Uterus (tissue), 2 donors: ENCODE results near the gene LPP.

ENCODE experiments used
- POLR2A ChIP-seq, 2 donors: fragments of 450-650 bp; IDR thresholded peaks; one replicate each; pipeline ENCODE4 v1.6.1; 2016; ENCODE audit warnings: antibody characterized with exemption in 2 of 2, mild to moderate bottlenecking in 1 of 2, moderate library complexity in 1 of 2
- TF ChIP-seq, protein P1 (sequence below), 4 experiments: fragments of 200-600 bp in 2 of 4; fragments of 450-650 bp in 2 of 4; sonication (generic) in 2 of 4; IDR thresholded peaks; one replicate each; pipeline ENCODE4 v1.5.1; 2016 to 2019; ENCODE audit warnings: antibody characterized with exemption in 4 of 4, mild to moderate bottlenecking in 2 of 4, moderate library complexity in 1 of 4

DNA sequence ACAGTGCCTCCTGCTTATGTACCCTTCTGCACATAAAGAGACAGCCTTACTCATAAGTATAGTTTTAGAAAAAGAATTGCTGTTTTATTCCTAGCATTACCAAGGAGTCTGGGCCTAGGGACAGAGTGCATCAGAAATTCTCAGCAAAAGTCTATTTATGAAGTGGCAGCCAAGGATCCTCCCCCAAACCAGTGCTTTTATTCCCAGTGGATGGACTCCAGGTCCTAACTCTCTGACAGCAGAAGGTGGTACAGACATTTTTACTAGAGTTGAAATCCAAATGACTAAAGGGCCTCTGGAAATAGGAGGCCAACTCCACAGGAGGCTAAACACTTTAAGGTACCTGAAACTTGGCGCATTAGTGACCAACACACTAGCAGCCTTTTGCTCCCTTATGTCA lies 610.7 kb downstream of the LPP start:
- no peak for TF ChIP-seq POLR2A (IDR thresholded peaks at IDR 0.05)
- TF ChIP-seq, protein P1, sequence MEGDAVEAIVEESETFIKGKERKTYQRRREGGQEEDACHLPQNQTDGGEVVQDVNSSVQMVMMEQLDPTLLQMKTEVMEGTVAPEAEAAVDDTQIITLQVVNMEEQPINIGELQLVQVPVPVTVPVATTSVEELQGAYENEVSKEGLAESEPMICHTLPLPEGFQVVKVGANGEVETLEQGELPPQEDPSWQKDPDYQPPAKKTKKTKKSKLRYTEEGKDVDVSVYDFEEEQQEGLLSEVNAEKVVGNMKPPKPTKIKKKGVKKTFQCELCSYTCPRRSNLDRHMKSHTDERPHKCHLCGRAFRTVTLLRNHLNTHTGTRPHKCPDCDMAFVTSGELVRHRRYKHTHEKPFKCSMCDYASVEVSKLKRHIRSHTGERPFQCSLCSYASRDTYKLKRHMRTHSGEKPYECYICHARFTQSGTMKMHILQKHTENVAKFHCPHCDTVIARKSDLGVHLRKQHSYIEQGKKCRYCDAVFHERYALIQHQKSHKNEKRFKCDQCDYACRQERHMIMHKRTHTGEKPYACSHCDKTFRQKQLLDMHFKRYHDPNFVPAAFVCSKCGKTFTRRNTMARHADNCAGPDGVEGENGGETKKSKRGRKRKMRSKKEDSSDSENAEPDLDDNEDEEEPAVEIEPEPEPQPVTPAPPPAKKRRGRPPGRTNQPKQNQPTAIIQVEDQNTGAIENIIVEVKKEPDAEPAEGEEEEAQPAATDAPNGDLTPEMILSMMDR (IDR thresholded peaks at IDR 0.05): no peak
